Hematopoietic multipotent progenitor cell treated with erythropoietin and hydrocortisone succinate and interleukin-3 and kit ligand, for 8 days (in vitro differentiated cells): Measurements from ENCODE around the gene KLF6.
A peak's percentile ranks its signal among the peaks of the same experiment; 100 is the strongest.

Source experiments
- DNase-seq: peaks from one replicate; pipeline ENCODE4 v3.0.0-alpha.2; 2015

Gene KLF6

DNA sequence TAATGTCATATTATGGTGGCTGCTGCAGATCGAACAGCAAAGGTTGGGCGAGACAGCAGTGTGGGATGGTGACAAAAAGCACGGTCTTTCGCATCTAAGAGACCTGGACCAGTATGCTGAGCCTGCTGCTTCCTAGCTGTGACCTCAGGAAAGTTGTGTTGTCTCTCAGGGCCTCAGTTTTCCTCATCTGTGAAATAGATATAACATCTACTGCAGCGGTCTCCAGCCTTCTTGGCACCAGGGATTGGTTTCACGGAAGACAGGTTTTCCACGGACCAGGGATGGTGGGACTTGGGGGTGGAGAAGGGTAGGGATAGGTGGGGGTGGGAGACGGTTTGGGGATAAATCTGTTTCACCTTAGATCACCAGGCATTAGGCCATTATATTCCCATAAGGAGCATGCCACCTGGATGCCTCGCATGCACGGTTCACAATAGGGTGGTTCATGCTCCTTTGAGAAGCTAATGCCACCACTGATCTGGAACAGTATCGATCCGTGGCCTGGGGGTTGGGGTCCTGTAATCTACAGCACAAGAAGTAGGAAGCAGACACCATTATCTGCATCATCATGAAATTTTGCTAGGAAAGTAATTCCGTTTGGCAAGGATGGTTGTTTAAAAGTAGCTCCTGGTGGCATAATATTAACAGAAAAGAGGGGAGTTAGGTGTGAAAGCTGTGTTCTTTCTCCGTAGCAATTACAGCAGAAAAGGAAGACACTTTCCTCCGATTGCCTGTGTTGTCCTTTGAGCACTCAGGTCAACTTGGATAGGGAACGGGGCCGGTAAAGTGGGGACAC is 10.8 kb downstream of the KLF6 start:
- DNase-seq, result no peak

DNA sequence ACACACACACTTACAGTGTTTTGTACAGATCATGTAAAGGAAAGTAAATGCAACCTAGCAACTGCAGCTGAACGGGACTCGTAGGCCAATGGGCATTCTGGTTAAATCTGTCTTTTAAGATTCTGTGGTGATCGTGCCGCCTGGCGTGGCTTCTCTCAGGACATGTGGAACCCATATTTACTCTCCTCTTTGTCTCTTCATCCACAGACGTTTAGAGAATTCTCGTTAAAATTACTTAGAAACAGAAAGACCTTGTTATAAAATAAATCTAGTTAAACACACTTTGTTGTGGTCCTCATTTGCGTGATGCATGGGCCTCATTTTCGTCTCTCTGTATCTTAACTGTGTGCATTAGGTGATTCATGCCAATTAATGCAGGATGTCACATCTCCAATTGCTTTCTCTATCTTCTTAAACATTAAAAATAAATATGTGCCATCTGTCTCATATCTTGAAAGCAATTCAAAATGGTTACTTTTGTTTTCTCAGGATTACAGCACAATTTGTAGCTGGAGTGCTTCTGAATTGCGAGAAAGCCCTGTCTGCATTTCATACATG is 11.5 kb downstream of the KLF6 start:
- no peak for DNase-seq

DNA sequence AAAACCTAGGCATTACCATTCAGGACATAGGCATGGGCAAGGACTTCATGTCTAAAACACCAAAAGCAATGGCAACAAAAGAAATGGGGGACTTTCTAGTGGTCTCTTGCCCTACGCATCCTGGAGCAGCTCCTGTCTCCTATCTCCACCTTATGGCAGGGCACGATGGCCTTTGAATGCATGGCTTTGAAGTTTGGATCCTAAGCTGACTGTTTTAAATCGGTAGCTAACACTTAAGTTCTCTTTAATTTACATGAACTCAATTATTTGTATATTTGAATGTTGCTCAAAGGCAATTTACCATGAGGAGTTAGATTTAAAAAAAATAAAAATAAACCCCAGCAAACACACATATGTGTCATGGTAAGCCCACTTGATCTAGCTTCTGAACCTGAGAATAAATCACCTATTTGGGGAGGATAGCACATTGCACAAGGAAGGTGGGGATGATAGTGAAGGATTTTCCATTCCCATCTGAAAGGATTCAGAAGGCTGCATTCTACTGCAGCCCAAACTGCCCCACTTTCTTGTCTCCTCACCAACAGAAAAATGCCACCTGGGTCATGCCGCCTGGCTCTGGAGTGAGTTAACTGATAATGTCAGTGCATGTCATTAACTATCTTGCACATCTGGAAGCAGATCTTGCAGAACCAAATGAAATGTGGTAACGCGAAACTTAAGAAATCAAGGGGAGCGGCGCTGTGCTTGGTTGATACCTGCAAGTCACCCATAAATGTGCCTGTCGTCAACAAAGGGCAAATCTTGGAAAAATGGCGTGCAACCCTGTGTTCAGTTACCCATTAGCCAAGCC is 12.4 kb downstream of the KLF6 start:
- DNase-seq, result no peak

DNA sequence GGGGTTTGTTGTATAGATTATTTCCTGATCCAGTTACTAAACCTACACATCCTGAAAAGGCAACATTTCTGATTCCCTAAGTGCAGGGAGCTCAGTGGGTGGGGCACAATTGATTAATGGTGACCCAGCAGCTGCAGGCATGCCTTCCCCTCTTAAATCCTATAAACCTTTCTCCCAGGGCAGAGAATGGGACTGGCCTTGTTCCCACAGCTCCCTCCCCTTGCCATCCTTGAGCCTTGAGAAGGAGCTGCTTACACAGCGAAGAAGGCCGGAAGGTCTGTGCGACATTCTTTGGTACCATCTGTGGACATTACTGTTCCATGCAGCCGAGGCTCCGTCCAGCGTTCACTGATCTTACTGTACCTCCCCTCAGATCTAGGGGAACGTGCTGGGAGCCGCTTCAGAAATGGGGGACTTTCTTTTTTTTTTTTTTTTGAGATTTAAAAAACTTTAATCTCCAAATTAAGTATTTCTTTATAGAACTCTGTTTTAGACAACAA is 14.3 kb downstream of the KLF6 start:
- DNase-seq, result no peak

DNA sequence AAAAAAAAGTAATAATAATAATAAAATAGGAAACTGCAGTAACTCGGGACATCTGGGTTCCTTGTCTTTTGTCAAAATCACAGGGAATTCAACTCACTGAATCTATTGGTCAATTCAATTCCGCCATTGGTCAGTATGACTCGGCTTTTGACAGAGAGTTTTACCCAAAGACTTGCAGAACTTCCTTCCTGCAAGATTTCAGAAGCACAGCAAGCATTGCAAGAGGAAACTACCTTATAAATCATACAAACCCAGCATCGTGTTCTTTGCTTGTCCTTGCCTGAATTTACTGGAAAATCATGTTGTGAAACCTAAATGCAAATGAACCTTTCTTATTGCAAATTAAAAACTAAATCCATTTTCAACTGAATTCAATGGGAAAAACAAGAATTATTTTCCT is 15.5 kb downstream of the KLF6 start:
- no peak for DNase-seq

DNA sequence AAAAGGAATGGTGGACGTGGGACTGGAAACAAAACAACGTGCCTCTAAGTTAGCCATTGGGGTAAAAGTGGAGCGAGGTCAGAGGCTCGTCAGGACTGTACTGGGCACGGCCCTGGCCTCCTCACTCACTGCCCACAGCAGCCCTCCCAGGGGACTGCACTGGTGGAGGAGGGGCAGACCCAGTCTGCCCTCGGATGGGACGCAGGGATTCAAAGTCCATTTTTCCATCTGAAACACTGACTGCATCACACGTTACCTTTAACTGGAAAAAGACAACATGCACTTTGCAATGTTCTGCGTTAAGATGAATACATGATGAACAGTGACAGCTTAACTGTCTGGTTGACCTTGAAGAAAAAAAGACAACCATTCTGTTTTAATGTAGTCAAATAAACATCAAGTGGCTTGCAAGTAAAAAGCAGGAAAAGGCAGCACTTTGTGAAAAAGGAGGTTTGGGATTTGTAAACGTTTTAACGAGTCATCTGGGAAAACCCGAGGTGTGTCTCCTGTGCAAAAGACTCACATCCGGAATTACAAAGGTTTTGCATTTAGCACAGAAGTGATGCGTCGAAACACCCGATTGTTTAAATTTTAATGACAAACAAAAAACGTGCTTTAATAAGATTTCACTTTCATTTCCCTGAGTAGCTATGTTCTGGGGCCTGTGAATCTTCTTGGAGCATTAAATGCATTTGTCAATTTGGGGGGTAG is 18.8 kb downstream of the KLF6 start:
- no peak for DNase-seq

DNA sequence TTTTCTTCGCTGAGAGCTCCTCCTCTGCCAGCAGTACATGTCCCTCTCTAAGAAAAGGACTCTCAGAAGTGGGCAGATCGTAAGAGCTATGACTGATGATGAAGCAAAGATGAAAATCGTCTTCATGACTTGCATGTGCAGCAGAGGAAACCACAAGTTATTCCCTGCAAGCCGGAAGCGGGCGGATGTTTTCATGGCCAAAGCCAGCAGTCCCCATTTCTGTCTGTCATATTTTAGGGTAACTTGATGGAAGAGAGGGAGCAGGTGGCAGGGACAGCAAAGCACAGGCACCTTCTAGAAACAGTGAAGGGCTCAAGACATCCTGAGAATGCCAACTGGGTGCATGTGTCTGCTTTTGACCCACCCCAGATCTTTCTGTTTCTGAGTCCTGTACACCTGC is 19.9 kb downstream of the KLF6 start:
- peak; percentile 58 for DNase-seq

DNA sequence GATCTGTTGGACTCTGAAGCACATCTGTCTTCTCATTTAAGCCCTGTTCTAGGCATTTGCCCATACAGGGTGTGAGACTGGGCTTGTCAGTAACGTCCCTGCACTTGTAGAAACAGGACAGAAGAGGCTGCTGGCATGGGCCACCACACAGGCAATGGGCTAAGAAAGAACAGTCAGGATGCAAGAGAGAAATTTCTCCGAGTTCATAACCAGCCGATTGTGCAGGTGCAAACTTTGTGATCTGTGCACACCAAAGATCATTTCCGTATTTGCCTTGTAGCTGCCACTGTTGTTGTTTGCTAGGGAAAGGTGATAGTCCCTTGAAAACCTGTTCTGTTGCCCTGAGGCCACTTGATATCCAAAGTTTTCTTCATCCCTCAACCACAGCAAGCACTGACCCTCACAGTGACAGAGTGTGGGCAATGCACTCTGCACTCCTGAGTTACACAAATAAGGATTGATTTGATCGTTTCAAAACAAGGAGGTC is 20.3 kb downstream of the KLF6 start:
- no peak for DNase-seq

DNA sequence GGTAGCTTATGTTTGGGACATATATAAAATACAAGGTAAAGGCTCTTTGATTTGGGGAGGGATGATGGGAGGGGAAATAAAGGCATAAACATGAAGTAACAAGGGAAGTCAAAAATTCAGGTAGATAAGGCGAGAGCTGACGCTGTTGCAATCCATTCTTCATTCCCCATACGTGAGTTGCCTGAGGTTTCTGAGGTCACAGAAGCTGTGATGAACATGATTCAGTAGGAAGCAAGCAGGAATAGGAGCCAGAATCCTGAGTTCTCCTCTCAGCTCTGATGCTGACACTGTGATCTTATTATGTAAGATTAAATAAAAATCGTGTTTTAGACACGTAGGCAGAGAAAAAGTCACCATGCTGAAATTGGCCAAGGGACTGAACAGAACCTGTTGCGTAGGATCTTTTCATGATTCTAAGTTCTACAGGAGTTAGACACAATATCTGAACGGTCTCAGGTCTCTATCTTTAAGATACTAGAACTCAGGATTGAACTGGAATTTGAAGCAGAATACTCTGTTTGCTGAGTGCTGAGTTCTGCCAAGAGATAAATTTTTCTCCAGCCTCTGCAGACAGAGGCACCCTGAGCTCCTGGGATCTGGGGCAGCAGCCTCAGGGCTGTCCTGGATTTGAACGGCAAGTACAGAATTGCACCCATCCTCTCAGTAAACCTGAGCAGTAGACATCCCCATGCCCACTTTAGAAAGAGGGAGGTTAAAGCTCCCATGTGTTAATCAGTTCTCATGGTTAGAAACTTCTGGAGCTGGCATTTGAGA is 21.0 kb downstream of the KLF6 start:
- DNase-seq, result no peak

DNA sequence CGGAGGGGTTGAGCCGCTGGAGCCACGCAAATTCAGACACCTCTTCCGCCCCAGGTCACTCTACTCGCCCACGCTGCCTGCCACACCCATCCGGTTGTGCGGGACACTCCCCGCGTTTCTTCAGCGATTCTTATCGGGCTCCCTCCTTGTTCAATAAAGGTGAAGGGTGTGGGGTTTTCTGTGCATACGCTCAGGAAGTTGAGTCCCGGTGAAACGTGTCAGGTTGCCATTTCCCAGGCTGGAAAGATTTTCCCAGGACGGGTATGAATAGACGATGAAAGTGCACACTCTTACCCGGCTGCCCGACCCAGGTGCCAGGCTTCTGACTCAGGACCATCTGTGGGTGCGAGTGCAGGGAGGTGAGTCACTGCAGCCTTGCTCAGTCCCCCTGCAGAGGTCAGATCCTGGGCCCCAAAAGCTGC is 22.0 kb downstream of the KLF6 start:
- DNase-seq, result no peak

DNA sequence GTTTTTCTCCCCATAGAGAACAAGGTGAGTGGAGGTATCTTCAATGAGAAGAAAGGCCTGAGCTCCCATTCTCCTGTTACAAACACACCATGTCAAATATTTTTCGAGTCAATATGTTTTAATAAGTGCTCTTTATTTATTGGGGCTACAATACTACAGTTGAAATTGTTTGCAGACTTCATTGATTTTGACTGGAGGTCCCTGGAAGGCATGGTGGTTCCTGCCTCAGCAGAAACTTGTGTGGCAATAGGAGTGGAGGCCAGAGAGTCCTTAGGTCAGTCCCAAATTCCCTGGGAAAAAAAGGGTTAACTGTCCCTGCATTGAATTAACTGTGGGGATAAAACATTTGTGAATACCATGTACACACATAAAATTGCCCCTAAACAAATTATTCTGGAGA is 22.7 kb downstream of the KLF6 start:
- no peak for DNase-seq

DNA sequence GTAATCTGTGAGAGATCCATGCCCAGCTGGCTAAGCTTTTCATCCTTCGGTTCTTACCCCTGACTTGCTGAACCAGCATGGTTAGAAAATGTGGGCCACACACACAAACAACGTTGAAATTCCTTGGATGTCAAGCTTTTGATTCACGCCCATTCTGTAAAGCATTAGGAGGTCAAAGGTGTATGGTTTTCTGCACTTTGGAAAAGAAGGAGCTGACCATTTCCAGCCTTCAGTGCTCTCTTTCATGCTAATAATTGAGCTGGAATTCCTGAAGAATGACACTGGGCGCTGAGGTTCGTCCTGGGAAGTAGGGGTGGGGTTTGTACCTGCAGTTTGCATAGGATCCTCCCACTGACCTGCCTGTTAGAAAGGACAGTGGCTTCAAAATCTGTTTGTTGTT is 23.1 kb downstream of the KLF6 start:
- DNase-seq, result no peak

DNA sequence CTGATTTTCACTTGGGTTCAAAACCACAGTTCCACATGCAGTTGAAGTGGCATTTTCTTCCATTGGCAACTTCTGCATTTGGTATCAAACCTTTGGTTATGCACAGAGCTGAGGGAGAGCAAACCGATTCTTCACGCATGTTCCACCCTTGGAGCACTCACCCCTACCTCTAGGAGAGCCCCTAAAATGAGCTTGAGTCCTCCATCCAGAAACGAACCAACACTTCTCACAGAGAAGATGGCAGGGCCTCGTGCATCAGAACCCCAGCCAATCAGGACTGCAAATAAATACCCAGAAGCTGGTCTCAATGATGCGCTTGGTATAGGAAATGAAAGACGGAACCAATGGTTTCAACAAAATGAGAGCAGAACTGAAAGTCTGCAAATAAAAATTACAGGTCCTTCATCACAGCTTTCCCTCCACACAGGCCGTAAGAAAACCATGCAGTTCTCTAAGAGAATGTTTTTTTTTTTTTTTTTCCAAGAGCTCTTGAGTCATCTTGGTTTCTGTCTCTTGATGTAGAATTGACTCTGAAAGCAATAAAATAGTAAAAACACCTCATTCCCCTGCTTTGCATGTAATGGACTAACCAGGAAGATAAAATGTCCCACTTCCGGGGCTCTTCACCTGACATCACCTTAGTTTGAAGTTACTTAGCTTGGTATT is 23.9 kb downstream of the KLF6 start:
- DNase-seq, result no peak

DNA sequence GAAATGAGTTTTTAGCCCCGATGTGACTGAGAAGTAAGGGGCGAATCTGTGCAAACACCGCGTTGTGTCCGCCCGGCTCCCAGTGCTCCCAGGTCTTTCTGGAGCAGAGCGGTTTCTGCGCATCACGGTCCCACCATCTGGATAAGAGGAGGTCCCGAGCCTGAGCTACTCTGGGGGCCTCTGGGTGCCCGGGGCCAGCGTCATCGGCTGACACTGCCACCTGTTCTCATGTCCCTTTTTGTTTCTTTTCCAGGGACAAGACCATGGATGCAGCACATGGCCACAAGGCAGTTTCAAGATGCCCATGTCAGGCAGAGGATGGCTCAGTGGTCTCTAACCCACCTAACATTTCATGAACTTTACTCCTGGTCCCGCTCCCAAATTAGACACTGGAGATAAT is 24.9 kb downstream of the KLF6 start:
- no peak for DNase-seq

DNA sequence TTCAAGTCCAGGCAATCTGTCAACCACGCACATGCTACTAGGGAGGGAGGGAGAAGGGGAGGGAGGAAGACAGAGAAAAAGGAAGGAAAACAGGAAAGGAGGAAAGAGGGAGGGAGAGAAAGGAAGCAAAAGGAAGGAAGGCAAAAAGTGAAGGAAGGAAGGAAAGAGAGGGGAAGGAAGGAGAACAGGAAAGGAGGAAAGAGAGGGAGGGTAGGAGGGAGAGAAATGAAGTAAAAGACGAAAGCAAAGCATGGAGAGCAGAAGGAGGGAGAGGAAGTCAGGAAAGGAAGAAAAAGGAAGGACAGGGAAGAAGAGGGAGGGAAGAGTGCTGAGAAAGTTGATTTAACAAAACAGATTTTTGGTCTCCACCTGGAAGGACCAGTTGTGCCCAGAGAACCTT is 25.6 kb downstream of the KLF6 start:
- no peak for DNase-seq

DNA sequence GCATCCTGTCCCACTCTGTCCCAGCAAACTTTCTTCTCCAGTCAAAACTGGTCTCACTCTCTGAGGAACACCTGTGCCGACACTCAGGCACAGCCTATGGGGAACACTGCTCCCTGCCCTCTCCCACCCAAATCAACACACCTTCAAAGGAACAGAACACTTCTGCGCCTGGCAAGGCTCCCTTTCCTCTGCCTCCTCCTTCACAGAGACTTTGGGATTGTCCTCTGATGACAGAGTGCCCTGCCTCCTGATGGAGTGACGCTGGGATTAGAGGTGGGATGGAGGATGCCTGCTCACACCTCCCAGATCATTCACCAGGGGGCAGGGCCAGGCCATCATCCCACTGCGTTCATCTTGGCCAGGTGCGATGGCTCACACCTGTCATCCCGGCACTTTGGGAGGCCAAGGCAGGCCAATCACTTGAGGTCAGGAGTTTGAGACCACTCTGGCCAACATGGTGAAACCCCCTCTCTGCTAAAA is 26.5 kb downstream of the KLF6 start:
- DNase-seq, result no peak

DNA sequence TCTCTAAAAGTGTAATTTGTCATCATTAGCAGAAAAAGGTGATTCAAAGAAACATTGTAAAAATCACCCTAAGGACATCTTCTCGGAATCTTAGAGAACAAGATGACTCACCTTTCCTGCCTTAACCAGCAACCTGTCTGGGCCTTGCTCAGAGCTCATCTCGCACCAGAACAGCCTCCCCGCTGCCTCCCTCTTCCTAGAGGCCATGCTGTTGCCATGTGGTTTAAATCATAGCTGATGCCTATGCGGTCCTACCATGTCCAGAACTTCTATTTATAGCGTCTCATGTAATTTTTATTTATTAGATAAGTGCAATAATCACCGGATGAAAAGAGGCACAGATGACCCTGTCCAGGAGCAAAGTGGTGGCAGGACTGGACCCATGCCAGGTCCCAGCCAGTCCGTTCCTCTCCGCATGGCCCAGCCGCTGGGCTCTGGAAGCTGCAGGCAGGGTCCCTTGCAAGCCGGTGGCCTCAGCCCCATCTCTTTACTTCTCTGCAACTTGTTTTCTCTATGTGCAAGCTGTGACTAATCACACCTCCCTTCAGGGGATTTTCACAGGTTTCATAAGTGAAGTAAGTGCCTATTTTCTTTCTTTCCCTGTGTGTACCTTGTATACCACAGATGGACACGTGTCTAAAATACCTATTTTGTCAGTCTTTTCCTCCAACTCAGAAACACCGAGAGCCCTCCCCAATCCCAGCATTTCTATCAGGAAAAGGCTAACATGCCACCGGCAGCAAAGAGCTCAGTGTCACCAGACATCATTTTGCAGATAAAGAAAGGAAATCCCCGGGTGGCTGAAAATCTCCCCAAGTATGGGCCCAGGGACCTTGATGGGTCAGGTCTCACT is 27.1 kb downstream of the KLF6 start:
- no peak for DNase-seq

DNA sequence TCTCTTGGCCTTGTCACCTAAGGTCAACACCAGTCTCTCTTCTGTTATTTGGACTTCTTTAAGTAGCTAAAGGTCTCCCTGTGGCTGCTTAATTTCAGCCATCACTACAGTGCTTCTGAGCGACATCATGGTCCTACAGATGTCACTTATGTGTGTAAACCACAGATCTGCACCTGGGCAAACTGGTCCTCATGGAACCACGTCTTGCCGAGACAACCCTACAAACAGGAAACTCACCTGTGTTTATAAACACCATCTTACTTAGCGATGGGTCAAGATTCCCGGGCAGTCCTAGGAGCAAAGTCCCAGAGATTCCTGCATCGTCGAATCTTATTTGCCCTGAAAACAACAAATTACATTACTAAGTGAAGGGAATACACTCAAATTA is 27.8 kb downstream of the KLF6 start:
- DNase-seq, result no peak

DNA sequence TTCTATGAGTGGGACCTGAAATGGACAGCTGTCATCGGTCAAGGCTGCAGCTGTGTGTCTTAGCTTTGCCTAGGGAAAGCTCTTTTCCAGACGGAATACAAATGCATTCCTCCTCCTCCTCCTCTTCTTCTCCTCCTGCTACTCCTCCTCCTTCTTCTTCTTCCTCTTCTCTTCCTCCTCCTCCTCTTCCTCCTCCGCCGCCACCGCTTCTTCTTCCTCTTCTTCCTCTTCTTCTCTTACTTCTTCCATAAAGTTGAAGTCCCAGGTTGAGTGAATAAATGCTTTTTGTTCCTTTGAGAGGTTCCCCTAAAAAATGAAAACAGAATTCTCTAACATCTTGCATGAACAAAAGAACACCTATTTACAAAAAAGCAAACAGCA is 28.7 kb downstream of the KLF6 start:
- no peak for DNase-seq
